Right lobe of liver (tissue), 4 donors: ENCODE results near the gene AIF1L.

Source experiments
- CTCF ChIP-seq, 4 donors: fragments of 200-600 bp in 3 of 4; fragments of 450-650 bp in 1 of 4; IDR thresholded peaks; one replicate each; pipeline versions ENCODE4 v1.5.1 to v1.8.0; 2016 to 2022; ENCODE audit warnings: antibody characterized with exemption in 4 of 4, mild to moderate bottlenecking in 2 of 4
- POLR2A ChIP-seq: fragments of 450-650 bp; IDR thresholded peaks from one replicate; pipeline ENCODE4 v1.6.1; 2017; ENCODE audit warnings: antibody characterized with exemption, mild to moderate bottlenecking
- donor health status: DM: no; HTN: no; CAD: no.
- donor health status: DM: no; HTN: no; CAD: no.
- donor health status: DM: no; HTN: yes; CAD: no.

- TF ChIP-seq CTCF (IDR thresholded peaks at IDR 0.05), result no peak
- TF ChIP-seq POLR2A, result no peak
These were observed 6.7 kb downstream of the AIF1L start for GRCh38 chr9:131103024-131103423.
